Left lobe of liver (tissue), 2 donors: ENCODE results near the gene TBC1D7. TPM values are rescaled to one million over a fixed set of nuclear protein-coding genes. Genes with fewer than 3 reads are reported as not detected.
A peak's percentile ranks its signal among the peaks of the same experiment; 100 is the strongest.
"Not testable (repeated sequence)": the region's sequence is repeated elsewhere in the genome, so short reads cannot be mapped to it uniquely, and the experiment has no call there.

ENCODE experiments used
- ATAC-seq: fragments of 200-7000 bp; cut with Tn5 transposase; one replicate; pipeline ENCODE4 v1.9.1; 2020; ENCODE audit warnings: mild to moderate bottlenecking, moderate library complexity
- DNase-seq: peaks from one replicate; pipeline ENCODE4 v3.0.0-alpha.2; 2020; ENCODE audit warnings: low spot score
- total RNA-seq: library from RNA; stranded (reverse); gene quantifications from one replicate; pipeline ENCODE4 v1.2.1, GENCODE V29; 2021
- donor health status: DM: no; HTN: no; CAD: no; lungs with moderate emphysema.
- donor health status: DM: no; HTN: yes; CAD: no.

TBC1D7 gene
- total RNA-seq, 1 donor from 2014 or later = 10.4 TPM

DNA sequence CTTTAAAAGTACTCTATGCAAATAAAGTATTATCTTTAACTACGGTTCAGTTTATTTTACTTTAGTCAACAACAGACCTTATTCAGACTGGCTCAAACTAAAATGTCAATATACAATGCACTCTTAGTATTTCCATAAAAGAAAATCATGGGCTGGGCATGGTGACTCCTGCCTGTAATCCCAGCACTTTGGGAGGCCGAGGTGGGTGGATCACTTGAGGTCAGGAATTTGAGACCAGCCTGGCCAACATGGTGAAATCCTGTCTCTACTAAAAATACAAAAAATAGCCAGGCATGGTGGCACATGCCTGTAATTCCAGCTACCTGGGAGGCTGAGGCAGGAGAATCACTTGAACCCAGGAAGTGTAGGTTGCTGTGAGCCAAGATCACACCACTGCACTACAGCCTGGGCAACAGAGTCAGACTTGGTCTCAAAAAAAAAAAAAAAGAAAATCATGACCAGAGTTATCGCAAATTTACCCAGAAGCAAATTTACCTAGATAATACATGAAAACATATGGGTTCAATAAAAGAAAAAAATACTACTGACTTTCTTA, 2.2 kb downstream of the TBC1D7 start:
- not testable (repeated sequence) for DNase-seq, ATAC-seq

DNA sequence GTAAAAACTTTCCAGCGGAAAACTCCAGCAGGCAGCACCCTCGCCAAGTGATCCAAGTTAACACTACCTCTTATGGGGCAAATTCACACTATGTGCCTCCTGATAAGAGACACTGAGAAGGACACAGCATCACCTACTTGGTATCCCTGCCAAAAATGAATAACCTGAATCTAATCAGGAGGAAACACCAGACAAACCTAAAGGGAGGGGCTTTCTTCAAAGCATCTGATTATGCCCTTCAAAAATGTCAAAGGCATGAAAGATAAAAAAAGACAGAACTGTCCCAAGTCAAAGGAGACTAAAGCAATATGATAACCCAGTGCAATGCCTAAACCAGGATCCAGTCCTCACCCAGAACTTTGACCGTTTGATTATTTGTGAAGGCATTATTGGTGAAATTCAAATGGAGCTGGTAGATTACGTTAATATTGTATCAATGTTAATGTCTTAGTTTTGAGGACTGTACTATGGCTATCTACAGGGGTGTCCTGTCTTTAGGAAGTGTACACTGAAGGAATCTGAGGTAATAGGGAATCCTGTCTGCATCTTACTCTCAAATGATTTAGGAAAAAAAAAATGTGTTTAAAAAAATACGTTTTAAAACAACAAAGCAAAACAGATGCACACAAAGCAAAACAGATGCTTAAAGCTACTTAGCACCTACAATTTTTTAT, 8.3 kb downstream of the TBC1D7 start:
- no peak for DNase-seq
- no peak for ATAC-seq

DNA sequence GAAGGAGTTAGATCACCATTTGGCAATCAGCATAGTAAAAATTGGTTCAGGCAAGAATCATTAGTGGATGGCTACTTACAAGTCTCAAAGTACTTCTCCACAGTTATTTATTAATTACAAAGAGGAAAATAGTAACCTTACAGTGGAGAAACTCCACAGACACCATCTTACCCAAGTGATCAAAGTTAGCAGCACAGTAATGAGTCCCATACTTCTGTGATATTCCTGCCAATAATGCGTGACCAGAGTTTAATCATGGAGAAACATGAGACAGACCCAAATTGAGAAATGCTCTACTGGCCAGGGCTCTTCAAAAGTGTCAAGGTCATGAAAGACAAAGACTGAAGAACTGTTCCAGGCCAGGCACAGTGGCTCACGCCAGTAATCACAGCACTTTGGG, 9.5 kb downstream of the TBC1D7 start:
- no peak for ATAC-seq
- no peak for DNase-seq

- ATAC-seq = no peak
- no peak for DNase-seq
Measured at GRCh38 chr6:13315896-13316295, 12.4 kb downstream of the TBC1D7 start.

- ATAC-seq (no peak), DNase-seq (no peak)
Measured at GRCh38 chr6:13314806-13315205, 13.5 kb downstream of the TBC1D7 start.

- DNase-seq (no peak), ATAC-seq (no peak)
Measured at GRCh38 chr6:13311155-13311554, 17.2 kb downstream of the TBC1D7 start.

DNA sequence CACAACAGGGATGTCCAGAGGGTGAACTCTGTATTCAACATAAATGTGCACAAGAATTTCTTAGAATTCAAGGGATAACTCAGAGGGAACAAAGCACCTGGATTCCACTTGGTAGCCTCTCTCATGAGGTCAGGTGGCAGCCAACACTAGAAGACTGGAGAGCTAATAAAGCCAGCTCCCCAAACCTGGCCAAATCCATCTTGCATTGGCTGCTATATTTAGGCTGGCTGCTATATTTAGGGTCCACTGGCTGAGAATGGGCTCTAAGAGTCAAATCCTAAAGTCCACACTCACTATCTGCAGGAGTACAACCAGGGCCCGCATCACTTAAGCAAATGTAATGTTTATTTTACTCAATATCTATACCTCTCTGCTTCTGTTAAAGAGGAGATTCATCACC, 20.0 kb downstream of the TBC1D7 start:
- ATAC-seq (no peak), DNase-seq (no peak)

DNA sequence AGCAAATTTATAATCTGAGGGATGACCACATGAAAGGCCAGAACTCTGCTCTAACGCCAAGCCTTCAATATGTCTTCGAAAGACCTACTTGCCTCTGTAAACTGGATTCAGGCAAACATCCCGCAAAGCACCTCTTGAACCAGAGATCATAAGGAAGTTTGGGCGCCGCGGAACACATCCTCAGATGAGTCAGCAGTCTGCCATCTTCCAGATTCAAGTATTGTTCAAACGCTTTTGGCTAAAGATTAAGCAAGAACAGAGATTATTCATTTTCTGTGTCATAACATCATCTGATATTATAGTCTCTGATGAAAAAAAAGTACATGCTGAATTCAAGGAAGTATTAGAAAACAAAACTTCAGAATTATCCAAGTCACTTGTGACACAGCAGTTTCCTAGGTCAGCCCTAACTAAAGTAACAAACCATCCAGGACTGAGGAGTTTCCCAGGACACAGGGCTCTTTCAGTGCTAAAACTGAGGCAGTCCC, 20.8 kb downstream of the TBC1D7 start:
- no peak for DNase-seq
- ATAC-seq = peak; percentile 38

GRCh38 chr6:13305791-13306190, 22.5 kb downstream of the TBC1D7 start:
- no peak for ATAC-seq
- no peak for DNase-seq

- no peak for ATAC-seq
Measured at GRCh38 chr6:13305288-13305687, 23.0 kb downstream of the TBC1D7 start.

GRCh38 chr6:13304580-13305260, 23.6 kb downstream of the TBC1D7 start:
- ATAC-seq (no peak), DNase-seq (no peak)

More at GRCh38 chr6:13305288-13305687, 23.0 kb downstream of the TBC1D7 start:
- no peak for DNase-seq

GRCh38 chr6:13304101-13304500, 24.2 kb downstream of the TBC1D7 start:
- ATAC-seq = no peak
- DNase-seq = no peak

- DNase-seq (no peak), ATAC-seq (peak; percentile 44)
Measured at GRCh38 chr6:13303668-13304017, 24.7 kb downstream of the TBC1D7 start.

DNA sequence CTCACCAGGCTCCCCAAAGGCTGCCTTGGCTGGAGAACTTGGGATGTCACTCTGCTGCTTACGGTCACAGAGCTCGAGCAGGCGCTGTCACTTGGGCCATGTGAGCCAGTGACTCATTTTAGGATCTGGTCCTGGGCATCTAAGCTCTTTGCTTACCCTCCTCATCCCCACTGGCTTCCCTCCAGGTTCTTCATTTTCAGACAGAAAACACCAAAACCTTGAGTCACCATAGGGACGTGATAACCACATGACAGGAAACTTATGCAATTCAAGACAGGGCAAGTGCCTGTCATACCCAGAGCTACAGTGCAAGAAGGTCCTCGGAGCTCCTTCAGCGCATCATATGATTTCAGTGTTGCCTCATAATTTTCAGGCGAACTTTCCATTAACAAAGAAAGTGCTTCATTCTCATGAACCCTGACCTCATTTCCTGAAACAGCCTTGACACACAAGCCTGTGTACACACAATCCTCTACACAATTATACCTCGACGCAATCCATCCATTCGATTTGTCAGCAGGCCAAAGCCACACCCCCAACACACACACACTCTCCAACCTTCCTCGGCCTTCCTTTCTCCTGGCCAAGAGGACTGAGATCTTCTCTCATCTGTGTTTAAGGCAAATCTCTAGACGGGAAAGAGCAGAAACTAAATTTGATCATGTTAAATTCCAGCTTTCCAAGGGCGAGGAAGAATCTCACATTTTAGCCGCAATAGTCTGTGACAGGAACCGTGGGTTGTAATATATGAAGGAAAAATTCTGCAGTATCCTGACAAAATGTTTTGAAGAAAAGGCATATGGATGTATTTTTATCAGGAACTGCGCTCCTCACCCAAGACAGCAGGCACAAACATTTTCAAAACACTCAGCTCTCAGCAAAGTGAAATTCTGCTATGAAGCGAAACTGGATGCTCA, 25.3 kb downstream of the TBC1D7 start:
- peak; percentile 58 for DNase-seq
- ATAC-seq = peak; percentile 58

DNA sequence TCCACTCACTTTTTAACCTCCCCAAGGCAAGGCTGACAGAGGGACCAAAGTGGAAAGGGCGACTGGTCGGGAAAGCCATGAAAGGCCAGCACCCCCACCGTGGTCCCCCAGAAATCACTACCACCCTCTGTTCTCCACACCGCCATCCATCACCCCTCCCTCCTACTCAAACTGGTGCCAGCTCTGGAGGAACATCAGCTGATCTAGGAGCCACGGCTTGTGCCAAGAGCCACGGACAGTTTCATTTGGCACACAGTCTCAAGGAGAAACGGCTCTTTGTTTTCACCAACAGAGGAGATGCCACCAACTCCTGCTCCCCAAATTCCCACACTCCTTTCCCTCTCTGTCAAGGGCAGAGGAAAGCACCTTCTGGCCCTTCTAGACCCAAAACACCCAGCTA, 26.0 kb downstream of the TBC1D7 start:
- ATAC-seq = no peak

GRCh38 chr6:13300643-13301590, 27.4 kb downstream of the TBC1D7 start:
- ATAC-seq = no peak

More for the DNA sequence above, 26.0 kb downstream of the TBC1D7 start:
- DNase-seq = no peak

GRCh38 chr6:13299918-13300317, 28.4 kb downstream of the TBC1D7 start:
- ATAC-seq = no peak
- no peak for DNase-seq

More at GRCh38 chr6:13300643-13301590, 27.4 kb downstream of the TBC1D7 start:
- no peak for DNase-seq

DNA sequence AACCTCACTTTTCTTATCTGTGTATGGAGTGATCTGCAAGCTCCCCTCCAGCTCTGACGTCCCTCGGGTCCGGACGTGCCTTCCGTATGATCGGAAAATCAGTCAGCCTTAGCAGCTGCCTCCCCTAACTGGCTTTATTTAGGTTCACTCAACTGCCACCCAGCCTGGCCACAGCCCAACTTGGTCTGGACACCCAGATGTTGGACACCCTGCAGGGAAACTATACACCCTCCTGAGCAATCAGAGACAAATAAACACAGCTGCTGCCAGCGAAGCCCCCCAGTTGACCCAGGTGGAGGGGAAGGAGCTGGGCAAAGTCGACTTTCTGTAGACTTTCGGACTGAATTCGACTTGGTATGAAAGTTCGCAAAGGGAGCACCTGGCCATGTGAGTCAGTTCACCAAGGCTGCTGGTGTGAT, 28.9 kb downstream of the TBC1D7 start:
- no peak for DNase-seq
- no peak for ATAC-seq

- DNase-seq (no peak), ATAC-seq (no peak)
Measured at GRCh38 chr6:13298446-13298845, 29.9 kb downstream of the TBC1D7 start.

DNA sequence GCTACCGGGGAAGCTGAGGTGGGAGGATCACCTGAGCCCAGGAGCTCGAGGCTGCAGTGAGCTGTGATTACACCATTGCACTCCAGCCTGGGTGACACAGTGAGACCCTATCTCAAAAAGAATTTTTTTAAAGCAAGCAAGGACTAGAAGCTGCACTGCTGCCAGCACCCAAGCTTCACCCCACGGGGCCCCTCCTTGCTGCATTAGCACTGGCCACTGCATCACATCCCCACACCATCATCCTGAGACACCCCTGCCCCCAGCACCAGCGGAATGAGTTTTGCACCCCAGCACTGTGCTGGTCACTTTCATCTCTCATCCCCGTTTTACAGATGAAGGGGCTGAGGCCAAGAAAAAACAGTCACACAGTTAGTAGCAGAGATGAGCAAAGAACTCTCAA, 30.9 kb downstream of the TBC1D7 start:
- no peak for ATAC-seq
- no peak for DNase-seq
